CD14-positive monocyte (primary cell): ENCODE data around the gene OSBPL9. TPM values are rescaled to one million over a fixed set of nuclear protein-coding genes. Genes with fewer than 3 reads are reported as not detected.
A peak's percentile ranks its signal among the peaks of the same experiment; 100 is the strongest.

ENCODE experiments used
- DNase-seq, 3 donors: peaks; one replicate each; pipeline ENCODE4 v3.0.0-alpha.2; 2011 to 2022
- H2AFZ ChIP-seq: 2 replicates; pipeline ENCODE4 v1.6.0; 2012; ENCODE audit warnings: mild to moderate bottlenecking, low read depth, low read length, inconsistent platforms; ENCODE audit not compliant: insufficient read depth, poor library complexity, severe bottlenecking
- H3K27ac ChIP-seq, 2 donors: 1 replicate in 1 of 2; 2 replicates in 1 of 2; pipeline ENCODE4 v1.5.1; 2012 to 2013; ENCODE audit warnings: low read length in 2 of 2, control low read depth in 1 of 2, inconsistent platforms in 1 of 2, low read depth in 1 of 2, mild to moderate bottlenecking in 1 of 2
- H3K27me3 ChIP-seq, 2 donors: one replicate each; pipeline versions ENCODE4 v1.6.0 to v1.6.1; 2011 to 2013; ENCODE audit warnings: low read length in 2 of 2; ENCODE audit not compliant: control insufficient read depth in 2 of 2, insufficient read depth in 2 of 2
- H3K36me3 ChIP-seq, 2 donors: replicated peaks in 1 of 2; 1 replicate in 1 of 2; 2 replicates in 1 of 2; pipeline versions ENCODE4 v1.5.1 to v1.6.1; 2012 to 2013; ENCODE audit warnings: low read length in 2 of 2, control low read depth in 1 of 2, inconsistent platforms in 1 of 2, mild to moderate bottlenecking in 1 of 2; ENCODE audit not compliant: insufficient read depth in 2 of 2, control insufficient read depth in 1 of 2
- H3K4me1 ChIP-seq, 2 donors: 1 replicate in 1 of 2; 2 replicates in 1 of 2; pipeline versions ENCODE4 v1.5.1 to v1.6.1; 2012 to 2013; ENCODE audit warnings: low read length in 2 of 2, control low read depth in 1 of 2, inconsistent platforms in 1 of 2, mild to moderate bottlenecking in 1 of 2, moderate library complexity in 1 of 2; ENCODE audit not compliant: insufficient read depth in 2 of 2, control insufficient read depth in 1 of 2
- H3K4me2 ChIP-seq: replicated peaks from 2 replicates; pipeline ENCODE3; 2012; ENCODE audit warnings: low read length, moderate library complexity, mild to moderate bottlenecking; ENCODE audit not compliant: poor library complexity, severe bottlenecking; ENCODE audit errors: extremely low read depth
- H3K4me3 ChIP-seq, 3 experiments: fragments of 200-600 bp in 1 of 3; sonication (generic) in 1 of 3; replicated peaks in 1 of 3; 1 replicate in 2 of 3; 2 replicates in 1 of 3; pipeline ENCODE4 v1.5.1; 2011 to 2013; ENCODE audit warnings: low read length in 3 of 3, mild to moderate bottlenecking in 3 of 3, control low read depth in 2 of 3, low read depth in 2 of 3, inconsistent platforms in 1 of 3, moderate library complexity in 1 of 3
- H3K79me2 ChIP-seq: 2 replicates; pipeline ENCODE4 v1.6.0; 2012; ENCODE audit warnings: mild to moderate bottlenecking, control low read depth, inconsistent platforms, low read length, moderate library complexity; ENCODE audit not compliant: insufficient read depth
- H3K9ac ChIP-seq: 2 replicates; pipeline ENCODE4 v1.6.0; 2017; ENCODE audit warnings: low read length, mild to moderate bottlenecking; ENCODE audit not compliant: insufficient read depth, poor library complexity, severe bottlenecking
- H3K9me3 ChIP-seq, 2 donors: replicated peaks in 1 of 2; 1 replicate in 1 of 2; 2 replicates in 1 of 2; pipeline versions ENCODE4 v1.5.1 to v1.6.1; 2012 to 2013; ENCODE audit warnings: low read length in 2 of 2, control low read depth in 1 of 2; ENCODE audit not compliant: control insufficient read depth in 1 of 2, insufficient read depth in 1 of 2
- H4K20me1 ChIP-seq: 2 replicates; pipeline ENCODE4 v1.6.0; 2012; ENCODE audit warnings: mild to moderate bottlenecking, low read length, control low read depth, moderate library complexity; ENCODE audit not compliant: insufficient read depth
- H3K27ac Mint-ChIP-seq, 7 donors: one replicate each; pipeline ENCODE4 v1.8.0; 2020; ENCODE audit warnings: mild to moderate bottlenecking in 7 of 7, mixed read lengths in 7 of 7, moderate library complexity in 6 of 7, inconsistent platforms in 2 of 7
- H3K27me3 Mint-ChIP-seq, 3 donors: one replicate each; pipeline ENCODE4 v1.8.0; 2021 to 2022; ENCODE audit warnings: low read depth in 3 of 3, mild to moderate bottlenecking in 3 of 3, mixed read lengths in 3 of 3, moderate library complexity in 3 of 3, inconsistent platforms in 1 of 3
- H3K36me3 Mint-ChIP-seq, 2 donors: one replicate each; pipeline ENCODE4 v1.8.0; 2020; ENCODE audit warnings: mixed read lengths in 2 of 2, inconsistent platforms in 1 of 2, mild to moderate bottlenecking in 1 of 2
- H3K4me1 Mint-ChIP-seq: one replicate; pipeline ENCODE4 v1.8.0; 2020; ENCODE audit warnings: mild to moderate bottlenecking, mixed read lengths
- H3K4me3 Mint-ChIP-seq, 2 donors: one replicate each; pipeline ENCODE4 v1.8.0; 2020; ENCODE audit warnings: mild to moderate bottlenecking in 2 of 2, mixed read lengths in 2 of 2, moderate library complexity in 1 of 2
- H3K9me3 Mint-ChIP-seq, 7 donors: one replicate each; pipeline ENCODE4 v1.8.0; 2020 to 2022; ENCODE audit warnings: mixed read lengths in 7 of 7, mild to moderate bottlenecking in 6 of 7, moderate library complexity in 6 of 7, inconsistent platforms in 2 of 7
- CTCF ChIP-seq: fragments of 200-600 bp; IDR thresholded peaks from one replicate; pipeline ENCODE4 v1.8.0; 2022; ENCODE audit warnings: antibody characterized with exemption, mild to moderate bottlenecking
- WGBS: methylation state at CpG from one replicate; pipeline ENCODE4 v1.1.5; 2013; ENCODE audit warnings: missing lambda C conversion rate; ENCODE audit not compliant: insufficient coverage; 5-methylcytosine and 5-hydroxymethylcytosine counted together
- intact Hi-C, 2 donors: fragments of 100-400 bp; cut with micrococcal nuclease; formaldehyde crosslinking; loops; one replicate each; pipeline versions ENCODE4 v1.15.0 to v1.15.1; 2023
- polyA plus RNA-seq, 3 donors: library from polyadenylated mRNA; depleted of rRNA in 1 of 3; unstranded in 2 of 3; stranded (reverse) in 1 of 3; fragments of 300-500 nt in 2 of 3; fragments of >200 nt in 1 of 3; fragmentation: Illumina TruSeq in 2 of 3; gene quantifications; 1 replicate in 2 of 3; 2 replicates in 1 of 3; pipeline ENCODE4 v1.2.3, GENCODE V29; 2012 to 2021
- small RNA-seq: library from RNA; depleted of rRNA; stranded (forward); fragments of <200 nt; gene quantifications from one replicate; pipeline ENCODE3, GENCODE V24; 2012; ENCODE audit warnings: low read depth; ENCODE audit not compliant: insufficient read length

Gene OSBPL9
- polyA plus RNA-seq, 3 donors = 22.2 to 41.4 (median 31.3) TPM

- DNase-seq = no peak
- Mint-ChIP-seq H3K4me1 (no peaks in the 10 kb centered on the region), H3K27me3 (no peaks in the 10 kb centered on the region), H3K9me3 (peaks cover 0 to 3% (median 0%) of the 10 kb centered on the region in 7 donors), H3K36me3 (peaks cover 58 to 80% of the 10 kb centered on the region in 2 donors), H3K27ac (peak overlapping the region in 2 of 7 donors; percentile 13 to 33), H3K4me3 (no peak overlapping the region)
- Histone ChIP-seq H3K27ac (no peak overlapping the region), H3K27me3 (no peaks in the 10 kb centered on the region), H3K4me2 (no peak overlapping the region), H3K79me2 (no peaks in the 10 kb centered on the region), H3K36me3 (peaks cover 74 to 94% of the 10 kb centered on the region in 2 donors), H3K4me1 (no peaks in the 10 kb centered on the region), H3K4me3 (no peak overlapping the region), H4K20me1 (peaks cover 14% of the 10 kb centered on the region), H3K9me3 (no peaks in the 10 kb centered on the region), H3K9ac (no peak overlapping the region), H2AFZ (no peak overlapping the region)
- WGBS = 100% methylated on average over 1 of the region's 2 CpGs
- intact Hi-C loops = no loop called here
- TF ChIP-seq CTCF = no peak
Observed at GRCh38 chr1:51833700-51834099, 216.8 kb downstream of the OSBPL9 start.

GRCh38 chr1:51837243-51837642, 220.4 kb downstream of the OSBPL9 start:
- Histone ChIP-seq H3K36me3 (peaks cover 70 to 82% of the 10 kb centered on the region in 2 donors), H3K27me3 (no peaks in the 10 kb centered on the region), H3K79me2 (peaks cover 6% of the 10 kb centered on the region), H4K20me1 (peaks cover 25% of the 10 kb centered on the region), H3K27ac (no peak overlapping the region), H3K9me3 (no peaks in the 10 kb centered on the region), H2AFZ (no peak overlapping the region), H3K4me3 (no peak overlapping the region), H3K4me1 (no peaks in the 10 kb centered on the region), H3K4me2 (no peak overlapping the region), H3K9ac (no peak overlapping the region)
- DNase-seq = no peak
- TF ChIP-seq CTCF = no peak
- Mint-ChIP-seq H3K36me3 (peaks cover 58 to 68% of the 10 kb centered on the region in 2 donors), H3K4me1 (no peaks in the 10 kb centered on the region), H3K4me3 (no peak overlapping the region), H3K27ac (peak overlapping the region in 1 of 7 donors; percentile 40), H3K27me3 (no peaks in the 10 kb centered on the region), H3K9me3 (no peaks in the 10 kb centered on the region)
- intact Hi-C loops = no loop called here
- WGBS = 88% methylated on average over 1 of the region's 1 CpG

Small RNA genes lying within 50 kb of the gene (small RNA-seq; reads per million reads assigned to genes)
- not detected for gene AL050343.2
- not detected for gene RF00568

Other genes starting within 250 kb of the OSBPL9 start
- 10 to 100 TPM; 26.7 to 53.6 (median 36.4) TPM for gene EPS15, start 97.8 kb upstream of the OSBPL9 start, polyA plus RNA-seq